PFSK-1 (cell line): ENCODE measurements around the gene ITCH.

Experiments
- FOXP2 ChIP-seq: optimal IDR thresholded peaks from 2 replicates; pipeline ENCODE3; 2011; ENCODE audit warnings: borderline replicate concordance, control low read depth, inconsistent platforms; ENCODE audit not compliant: insufficient read depth; ENCODE audit errors: extremely low read length, extremely low read depth
- POLR2AphosphoS5 ChIP-seq: IDR thresholded peaks from 2 replicates; pipeline ENCODE4 v1.6.1; 2012; ENCODE audit warnings: low read depth, mild to moderate bottlenecking, control low read depth, low read length, moderate library complexity
- REST ChIP-seq, 2 experiments: IDR thresholded peaks; 2 replicates each; pipeline versions ENCODE4 v1.6.1 to v1.8.0; 2011 to 2012; ENCODE audit warnings: low read depth in 2 of 2, low read length in 2 of 2, control low read depth in 1 of 2, inconsistent platforms in 1 of 2, mild to moderate bottlenecking in 1 of 2, moderate library complexity in 1 of 2; ENCODE audit not compliant: insufficient read depth in 1 of 2
- SIN3A ChIP-seq: IDR thresholded peaks from 2 replicates; pipeline ENCODE4 v1.6.1; 2012; ENCODE audit warnings: mild to moderate bottlenecking, low read length, moderate library complexity, borderline replicate concordance; ENCODE audit not compliant: insufficient read depth
- TAF1 ChIP-seq: IDR thresholded peaks from 2 replicates; pipeline ENCODE4 v1.6.1; 2012; ENCODE audit warnings: low read length, control low read depth, borderline replicate concordance; ENCODE audit not compliant: insufficient read depth

ITCH gene

GRCh38 chr20:34448517-34448916 is 85.4 kb downstream of the ITCH start:
- TF ChIP-seq FOXP2 (no peak), SIN3A (no peak), POLR2AphosphoS5 (no peak), REST (IDR thresholded peaks at IDR 0.05; ENCODE audit: insufficient read depth in 1 of 2, low read depth in 2 of 2, low read length in 2 of 2) (no peak), TAF1 (no peak)

- TF ChIP-seq POLR2AphosphoS5 (no peak), TAF1 (no peak), REST (IDR thresholded peaks at IDR 0.05; ENCODE audit: insufficient read depth in 1 of 2, low read depth in 2 of 2, low read length in 2 of 2) (no peak), SIN3A (no peak), FOXP2 (no peak)
Measured at GRCh38 chr20:34449674-34450592, 86.9 kb downstream of the ITCH start.

- TF ChIP-seq TAF1 (no peak), REST (IDR thresholded peaks at IDR 0.05; ENCODE audit: insufficient read depth in 1 of 2, low read depth in 2 of 2, low read length in 2 of 2) (no peak), POLR2AphosphoS5 (no peak), SIN3A (no peak), FOXP2 (no peak)
Measured at GRCh38 chr20:34452281-34452982, 89.4 kb downstream of the ITCH start.

GRCh38 chr20:34458631-34459030 is 95.6 kb downstream of the ITCH start:
- TF ChIP-seq POLR2AphosphoS5, result no peak
- no peak for TF ChIP-seq REST (IDR thresholded peaks at IDR 0.05; ENCODE audit: insufficient read depth in 1 of 2, low read depth in 2 of 2, low read length in 2 of 2)
- no peak for TF ChIP-seq TAF1
- TF ChIP-seq FOXP2, result no peak
- TF ChIP-seq SIN3A, result no peak
